Measurements from ENCODE around the gene PGF.

PGF gene

DNA sequence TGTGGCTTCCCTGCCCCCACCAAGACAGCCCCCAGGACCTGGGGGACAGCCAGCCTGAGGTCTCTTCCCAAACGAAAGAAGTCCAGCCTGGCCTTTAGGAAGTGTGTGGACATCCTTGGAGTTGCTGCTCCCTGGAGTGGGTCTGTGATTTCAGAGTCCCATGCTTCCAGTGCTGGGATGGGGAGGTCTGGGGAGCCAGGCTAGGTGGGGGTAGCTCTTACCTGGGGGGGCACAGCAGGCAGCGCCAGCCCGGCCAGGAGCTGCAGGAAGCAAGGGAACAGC lies 509 bp downstream of the PGF start:
- DNase-seq = no peak

DNA sequence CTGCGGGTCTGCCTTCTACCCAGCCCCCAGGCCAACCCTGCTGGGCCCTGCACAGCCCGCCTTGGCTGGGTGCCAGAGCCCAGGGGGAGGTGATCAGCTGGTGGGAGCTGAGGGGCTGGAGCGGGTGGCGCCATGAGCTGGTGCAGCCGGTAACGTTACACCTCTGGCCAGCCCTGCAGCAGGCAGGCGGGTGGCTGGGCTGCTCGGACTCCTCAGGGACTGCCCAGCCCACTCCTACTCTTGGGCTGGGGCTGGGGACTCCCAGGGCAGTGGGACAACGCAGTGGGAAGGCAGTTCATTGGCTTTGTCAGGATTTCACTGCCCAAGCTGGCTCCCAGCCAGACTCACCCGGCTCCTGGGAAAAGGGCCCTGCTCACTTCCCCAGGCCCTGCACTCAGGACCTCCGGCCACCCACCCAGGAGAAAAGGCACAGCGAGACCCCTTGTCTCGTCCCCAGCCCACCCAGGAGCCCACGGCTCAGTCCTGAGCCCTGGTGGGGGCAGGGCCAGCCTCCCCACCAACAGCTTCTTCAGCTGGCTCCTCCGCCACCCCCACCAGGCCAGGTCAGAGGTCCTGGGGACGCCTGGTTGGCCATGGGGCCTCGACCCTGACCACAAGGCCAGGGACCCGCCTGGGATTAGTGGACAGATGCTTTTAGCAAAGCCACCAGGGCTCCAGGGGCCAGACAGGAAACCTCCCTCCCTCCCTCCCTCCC lies 1.0 kb downstream of the PGF start:
- DNase-seq = no peak

DNA sequence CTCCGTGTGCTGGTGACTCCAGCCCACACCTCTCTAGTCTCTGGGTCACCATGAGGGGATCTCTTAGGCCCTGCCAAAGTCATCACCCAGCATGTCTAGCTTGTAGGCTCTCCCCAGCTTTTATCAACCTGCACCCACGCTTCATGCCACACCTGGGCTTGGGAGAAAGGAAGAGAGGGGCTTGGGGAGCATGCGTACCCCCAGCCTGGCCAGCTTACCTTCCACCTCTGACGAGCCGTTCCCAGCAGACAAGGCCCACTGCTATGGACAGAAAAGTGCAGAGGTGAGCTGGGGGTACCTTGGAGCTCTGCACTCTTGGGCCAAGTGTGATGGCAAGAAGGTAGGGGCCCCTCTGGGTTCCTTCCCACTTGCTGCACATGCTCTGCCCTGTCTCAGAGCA lies 1.7 kb downstream of the PGF start:
- DNase-seq = no peak

DNA sequence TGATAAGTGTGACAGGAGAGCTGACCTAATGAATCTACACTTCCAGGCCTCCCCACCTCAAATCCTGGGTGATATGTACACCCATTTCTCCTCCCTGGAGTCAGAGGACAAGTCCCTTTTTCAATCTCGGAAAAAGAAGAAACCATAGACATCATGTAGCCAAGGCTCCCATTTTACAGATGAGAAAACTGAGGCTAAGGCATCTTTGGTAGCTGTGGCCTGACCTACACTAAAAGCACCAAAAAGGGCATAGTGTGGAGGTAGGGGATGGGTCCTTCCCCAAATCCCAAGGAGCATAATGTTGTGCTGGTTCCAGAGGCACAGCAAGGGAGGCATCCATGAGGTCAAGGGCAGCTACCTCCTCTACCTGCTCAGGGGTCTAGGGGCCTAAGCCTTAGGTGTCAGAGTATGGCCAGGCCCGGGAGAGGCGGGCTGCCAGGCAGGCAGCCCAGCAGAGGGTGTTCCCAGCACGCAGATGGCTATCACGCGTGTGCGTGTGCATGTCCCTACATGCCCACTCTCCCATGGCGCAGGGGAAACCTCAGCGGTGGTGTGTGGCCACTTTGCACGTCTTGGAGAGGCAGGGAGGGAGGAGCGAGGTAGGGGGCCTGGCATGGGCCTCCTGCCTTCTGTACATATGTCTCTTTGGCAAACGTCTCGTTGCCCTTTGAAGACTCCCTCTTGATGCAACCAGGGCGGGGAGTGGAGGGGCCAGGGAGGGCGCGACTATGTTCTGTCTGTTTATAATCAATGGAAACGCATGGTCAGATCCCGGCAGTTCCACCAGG lies 2.5 kb downstream of the PGF start:
- DNase-seq = no peak

DNA sequence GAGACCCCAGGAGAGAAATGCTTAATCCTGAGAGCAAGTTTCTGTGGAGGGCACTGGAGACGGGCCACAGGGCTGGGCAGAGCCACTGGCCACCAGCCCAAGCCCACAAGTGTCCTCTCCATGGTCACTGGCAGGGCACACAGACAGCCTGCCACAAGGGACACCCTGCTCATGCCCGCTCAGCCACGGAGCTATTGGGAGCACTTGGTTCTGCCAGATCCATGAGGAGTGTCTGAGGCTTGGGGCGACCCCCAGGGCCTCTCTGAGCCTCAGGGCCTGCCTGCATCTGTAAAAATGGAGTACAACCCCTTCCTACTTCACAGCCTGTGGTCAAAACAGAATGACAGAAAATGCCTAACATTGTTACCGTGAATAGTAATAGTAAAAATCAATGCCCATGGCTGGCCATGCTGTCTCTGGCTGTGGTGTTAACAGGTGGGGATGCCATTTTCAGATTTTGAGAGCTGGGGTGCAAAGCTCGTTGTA lies 3.2 kb downstream of the PGF start:
- DNase-seq = no peak

DNA sequence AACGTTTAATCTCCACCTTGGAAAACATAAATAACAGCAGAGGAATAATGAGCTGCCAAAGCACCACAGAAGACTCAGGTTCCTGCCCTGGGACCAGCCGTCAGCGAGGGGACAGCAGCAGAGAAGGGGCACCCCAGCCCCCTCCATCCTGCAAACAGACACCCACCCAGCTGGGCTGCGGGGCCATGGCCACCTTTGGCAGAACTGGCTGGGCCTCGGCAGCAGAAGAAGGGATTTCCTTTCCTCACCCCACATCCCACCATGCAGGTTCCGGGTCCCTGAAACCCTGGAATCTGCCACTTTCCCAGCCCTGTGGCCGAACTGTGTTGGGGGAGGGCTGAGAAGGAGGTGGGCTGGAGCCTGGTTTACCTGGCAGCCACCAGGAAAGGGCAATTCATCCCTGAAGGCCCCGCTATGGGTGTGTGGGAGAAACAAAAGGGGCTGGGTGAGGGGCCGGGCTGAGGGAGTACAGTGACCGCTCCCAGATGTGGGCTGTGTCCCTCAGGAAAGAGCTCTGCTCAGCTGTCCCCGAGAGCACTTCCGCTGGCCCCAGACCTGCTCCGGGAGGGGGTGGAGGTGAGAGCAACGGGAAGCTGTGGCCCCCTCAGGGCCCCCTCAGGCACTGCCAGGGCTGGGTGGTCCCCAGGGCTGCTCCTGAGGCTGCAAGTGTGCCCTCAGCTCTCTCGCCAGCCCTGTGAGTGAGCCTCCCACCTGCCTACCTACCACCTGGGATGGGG lies 3.8 kb downstream of the PGF start:
- DNase-seq = no peak

DNA sequence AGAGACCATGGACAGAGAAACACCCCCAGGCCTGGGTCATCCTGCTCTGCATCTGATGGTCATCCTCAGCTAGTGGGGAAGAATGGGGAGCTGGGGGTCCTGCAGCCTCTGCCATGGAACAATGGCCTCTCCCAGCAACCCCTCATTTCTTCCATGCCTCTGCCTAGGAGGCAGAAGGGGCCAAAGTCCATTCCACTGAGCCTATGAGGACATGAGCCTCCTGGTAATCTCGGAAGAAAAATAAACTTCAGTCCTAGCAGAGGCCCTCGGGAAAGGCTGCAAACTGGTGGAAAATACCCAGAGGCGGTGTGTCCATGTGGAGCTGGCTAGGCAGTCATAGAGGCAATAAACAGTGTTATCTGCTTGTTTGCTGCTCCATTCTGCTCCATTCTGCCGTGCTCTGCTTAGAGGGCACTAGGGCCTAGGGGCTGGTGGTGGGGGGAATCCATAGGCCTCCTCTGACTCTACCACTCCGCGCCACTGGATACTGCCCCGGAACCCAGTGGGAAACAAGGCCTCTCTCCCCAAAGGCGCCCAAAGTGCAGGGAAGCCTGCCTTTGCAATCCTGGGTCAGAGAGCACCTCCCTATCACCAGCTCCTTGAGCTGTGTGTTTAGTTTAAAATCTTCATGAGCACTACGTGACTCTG lies 4.5 kb downstream of the PGF start:
- no peak for DNase-seq

DNA sequence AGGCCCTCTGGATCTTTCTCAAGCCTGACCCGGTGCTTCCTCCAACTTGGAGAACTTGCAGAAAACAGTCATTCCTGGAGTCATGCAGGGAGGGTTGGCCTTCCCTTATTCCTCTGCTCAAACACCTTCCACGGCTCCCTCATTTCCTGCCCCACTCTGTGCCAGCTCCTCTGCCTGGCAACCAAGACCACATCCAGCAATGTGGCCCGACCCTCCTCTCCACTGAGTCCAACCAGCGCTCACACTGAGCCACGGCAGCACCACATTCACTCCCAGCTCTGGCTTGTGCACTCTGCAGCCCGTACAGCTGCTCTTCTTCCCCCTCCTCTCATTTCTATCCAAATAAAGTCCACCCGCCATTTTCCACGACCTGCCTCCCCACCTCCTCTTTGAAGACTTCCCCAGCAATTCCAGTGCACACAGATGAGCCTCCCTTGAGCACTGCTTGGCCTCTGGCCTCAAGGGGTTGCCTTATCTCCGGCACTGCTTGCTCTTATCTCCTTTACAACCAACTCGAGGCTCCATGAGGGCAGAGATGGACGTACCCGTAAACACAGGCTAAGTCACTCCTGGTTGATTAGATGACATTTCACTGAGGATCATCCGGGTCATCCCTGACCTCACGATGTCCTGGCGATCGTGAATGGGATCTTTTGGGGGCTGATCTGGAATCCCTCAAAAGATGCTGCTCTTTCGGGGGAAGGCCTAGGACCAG lies 5.4 kb downstream of the PGF start:
- no peak for DNase-seq

DNA sequence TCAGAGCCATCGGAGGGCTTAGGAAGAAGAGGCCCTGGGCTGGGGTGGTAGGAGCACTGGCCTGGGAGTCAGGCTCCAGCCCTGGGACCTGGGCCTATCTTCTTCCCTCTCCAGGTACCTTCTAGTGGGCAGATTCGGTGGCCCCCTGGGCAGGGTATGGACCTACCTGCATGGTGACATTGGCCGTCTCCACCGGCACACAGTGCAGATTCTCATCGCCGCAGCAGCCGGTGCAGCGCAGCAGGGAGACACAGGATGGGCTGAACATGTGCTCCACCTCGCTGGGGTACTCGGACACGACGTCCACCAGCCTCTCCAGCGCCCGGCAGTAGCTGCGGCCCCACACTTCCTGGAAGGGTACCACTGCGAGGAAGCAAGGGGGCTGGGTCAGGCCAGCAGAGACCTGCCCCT lies 6.2 kb downstream of the PGF start:
- DNase-seq = no peak

DNA sequence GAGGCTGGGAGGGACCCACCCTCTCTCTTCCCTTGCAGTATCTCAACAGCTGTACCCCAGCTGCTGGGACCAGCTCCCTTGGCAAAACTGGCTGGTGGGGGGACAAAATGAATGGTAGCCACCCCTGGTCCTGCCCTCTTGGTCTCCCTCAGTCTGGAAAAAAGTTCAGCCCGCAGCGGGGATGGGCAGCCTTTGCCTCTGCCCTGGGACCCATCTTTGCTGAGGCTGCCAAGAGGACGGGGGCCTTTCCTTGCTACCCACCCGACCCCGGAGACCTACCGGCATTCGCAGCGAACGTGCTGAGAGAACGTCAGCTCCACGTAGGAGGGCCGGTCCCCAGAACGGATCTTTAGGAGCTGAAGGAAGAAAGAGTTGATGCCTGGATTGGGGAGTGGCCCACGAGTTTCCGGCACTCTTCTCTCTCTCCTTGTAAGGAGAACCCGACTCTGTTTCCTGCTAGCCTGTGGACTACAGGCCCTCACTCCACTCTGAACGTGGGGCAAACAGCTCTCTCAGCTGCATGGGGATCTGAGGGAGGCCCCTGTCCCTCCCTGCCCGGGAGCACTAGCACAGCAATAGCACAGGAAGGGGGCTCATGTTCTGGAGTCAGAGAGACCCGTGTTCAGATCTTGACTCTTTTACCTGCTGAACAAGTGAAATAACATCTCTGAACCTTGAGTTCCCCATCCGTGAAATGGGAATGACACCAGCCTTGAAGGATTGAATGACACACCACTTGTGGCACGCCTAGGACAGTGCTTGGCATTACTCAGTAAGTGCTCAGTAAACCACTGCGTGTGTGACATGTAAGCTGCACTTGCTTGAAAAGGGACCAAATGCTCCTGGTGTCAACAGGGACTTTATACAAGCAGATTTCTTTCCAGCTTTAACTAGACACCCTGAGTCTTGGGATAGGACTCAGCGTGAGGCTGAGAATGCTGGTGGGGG lies 6.9 kb downstream of the PGF start:
- no peak for DNase-seq

DNA sequence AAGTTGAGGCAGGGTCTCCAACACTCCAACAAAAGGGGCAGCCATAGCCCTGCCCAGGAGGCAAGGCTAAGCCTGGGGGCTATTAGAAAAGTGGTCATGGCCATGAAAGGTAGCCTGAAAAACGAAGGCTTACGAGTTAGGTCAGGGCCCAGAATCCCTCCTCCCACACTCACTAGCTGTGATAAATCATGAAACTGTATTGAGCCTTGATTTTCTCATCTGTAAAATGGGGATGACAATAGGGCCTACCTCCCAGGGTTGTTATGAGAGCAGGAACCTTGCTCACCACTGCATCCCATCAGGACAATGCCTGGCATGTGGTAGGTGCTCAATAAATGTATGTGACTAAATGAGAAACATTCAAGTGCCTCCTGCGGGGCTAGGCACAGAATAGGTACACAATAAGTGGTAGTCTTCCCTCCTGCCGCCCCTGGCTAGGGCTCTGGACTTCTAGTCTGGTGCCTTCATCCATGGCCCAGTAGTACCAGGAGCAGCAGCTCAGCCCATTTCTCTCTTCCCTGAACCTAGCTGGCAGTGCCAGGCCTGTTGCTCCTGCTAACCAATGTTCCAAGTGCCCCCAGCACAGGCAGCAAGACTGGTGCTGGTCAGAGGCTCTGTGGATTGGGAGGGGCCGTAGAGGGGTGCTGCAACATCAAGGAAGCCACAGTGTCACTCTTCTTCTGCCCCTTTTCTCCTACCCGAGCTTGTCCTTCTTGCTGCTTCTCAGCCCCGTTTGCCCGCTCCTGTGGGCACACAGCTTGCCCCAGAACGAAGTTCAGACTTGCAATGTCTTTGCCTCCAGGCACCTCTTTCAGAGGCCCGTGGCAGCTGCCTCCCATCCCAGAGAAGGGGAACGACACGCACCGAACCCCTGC lies 7.8 kb downstream of the PGF start:
- DNase-seq = no peak

DNA sequence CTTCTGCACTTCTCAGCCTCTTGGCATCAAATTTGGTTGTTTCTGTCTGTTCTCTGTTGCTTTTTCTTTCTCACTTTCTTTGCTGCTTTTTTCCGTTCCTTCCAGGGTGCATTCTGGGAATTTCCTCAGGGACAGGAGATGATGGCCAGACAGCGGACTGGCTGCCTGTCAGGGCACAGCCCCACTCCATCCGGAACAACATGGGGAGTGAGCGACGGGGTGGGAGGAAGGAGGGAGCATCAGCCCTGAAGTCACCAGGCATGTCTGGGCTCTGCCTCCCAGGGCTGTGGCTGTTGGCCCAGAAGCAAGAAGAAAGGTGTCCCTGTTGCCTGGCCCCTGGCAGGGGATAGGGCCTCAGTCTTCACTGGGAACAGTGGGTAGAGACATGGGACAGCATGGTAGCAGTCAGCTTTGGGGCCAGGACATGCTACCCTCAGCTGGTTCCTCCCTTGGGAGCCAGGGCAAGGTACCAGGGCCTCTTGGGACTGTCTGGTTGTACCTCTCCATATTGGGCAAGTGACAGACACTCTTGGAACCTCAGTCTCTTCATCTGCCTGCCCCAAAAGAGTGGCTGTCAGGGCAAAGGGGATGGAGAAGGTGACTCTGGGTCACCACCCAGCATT lies 8.6 kb downstream of the PGF start:
- no peak for DNase-seq

DNA sequence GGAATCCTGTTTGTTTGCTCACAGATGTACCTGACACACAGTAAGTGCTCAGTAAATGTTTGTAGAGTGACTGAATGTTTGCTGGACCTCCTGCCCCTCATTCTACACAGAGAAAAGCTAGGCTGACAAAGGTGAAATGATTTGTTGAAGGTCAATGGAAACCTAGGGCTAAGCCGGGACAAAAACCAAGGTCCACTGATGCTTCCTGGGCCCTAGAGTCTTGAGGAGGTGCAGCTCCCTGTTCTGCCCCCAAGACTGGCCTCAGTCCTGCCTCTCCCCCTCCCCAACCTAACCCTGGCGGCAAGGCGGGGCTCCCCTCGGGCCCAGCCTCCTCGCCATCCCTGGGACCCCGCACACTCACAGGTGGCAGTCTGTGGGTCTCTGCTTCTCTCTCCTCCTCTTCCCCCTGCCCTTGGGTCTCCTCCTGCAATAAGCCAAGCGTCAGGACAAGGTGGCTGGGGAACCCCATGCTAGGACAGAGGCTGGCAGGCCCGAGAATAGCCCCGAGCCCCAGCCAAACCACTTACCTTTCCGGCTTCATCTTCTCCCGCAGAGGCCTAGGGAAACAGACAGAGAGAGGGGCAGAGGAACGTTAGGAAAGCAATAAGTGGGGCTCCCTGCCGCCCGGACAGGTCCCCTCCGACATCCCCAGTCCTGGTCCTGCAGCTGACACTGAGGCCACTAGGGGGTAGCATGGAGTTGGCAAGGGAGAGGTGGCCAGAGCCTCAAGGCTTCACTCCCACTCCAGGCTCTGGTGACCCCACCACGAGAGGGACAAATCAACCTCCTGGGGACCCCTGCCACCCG lies 9.3 kb downstream of the PGF start:
- peak; percentile 58 for DNase-seq

DNA sequence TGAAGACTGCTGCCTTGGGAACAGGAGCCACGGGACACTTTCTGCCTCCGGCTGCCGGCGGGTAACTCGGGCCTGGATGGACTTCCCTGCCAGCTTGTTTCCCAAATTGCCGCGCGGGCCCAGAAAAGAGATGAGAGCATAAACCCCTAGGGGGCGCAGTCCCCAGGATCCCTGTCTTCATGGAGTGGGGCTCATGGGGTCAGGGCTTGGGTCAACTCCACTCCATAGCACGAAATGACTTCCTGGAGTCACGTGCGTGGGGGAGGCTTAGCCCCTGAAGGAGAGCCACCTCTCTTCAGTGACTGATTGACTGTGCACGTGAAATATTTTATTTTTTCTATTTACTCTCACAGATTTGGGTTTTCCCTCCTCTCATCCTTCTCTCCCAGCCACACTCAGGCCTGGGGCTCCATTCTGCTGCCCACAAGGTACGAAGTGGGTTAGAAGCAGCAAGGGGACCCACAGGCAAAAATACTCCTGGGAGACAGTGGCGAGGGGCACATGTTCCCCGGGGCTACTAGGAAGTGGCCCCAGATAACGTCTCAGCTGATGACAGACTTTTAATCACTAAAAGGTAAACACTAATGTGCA lies 10.0 kb downstream of the PGF start:
- no peak for DNase-seq

DNA sequence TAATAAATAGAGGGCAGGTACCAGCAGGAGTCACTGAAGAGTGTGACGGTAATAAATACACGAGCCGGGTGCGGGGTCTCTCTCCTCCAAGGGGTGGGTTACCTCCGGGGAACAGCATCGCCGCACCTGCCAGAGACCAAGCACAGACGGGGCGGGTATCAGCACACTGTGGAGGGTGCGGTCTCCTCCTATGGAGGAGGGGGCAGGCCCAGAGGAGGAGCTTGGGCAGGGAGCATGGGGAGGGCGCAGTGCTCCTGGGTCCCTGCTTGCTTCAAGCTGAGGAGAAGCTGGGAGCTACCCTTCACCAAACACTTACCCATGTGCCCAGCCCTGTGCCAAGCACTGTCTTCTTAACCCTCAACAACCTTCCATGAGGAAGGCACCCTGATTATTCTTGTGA lies 12.8 kb downstream of the PGF start:
- DNase-seq = no peak

DNA sequence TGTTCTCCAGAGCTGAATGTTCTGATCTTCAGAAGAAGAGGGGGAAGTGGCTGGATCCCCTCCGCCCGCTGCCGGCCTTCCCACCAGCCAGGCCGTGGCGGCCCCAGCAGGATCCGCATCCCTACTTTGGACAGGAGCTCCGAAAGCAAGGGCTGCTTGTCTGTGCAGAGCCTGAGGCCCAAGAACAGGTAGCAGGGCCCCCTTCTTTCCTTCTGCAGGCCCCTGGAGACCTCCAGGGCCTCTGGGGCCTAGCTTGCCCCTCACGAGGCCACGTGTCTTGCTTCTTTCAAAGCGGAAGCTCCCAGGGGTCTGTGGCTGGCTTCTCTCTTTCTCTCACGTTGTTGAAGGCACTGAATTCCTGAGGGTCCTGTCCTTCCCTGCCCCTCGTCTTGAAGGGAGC lies 13.2 kb downstream of the PGF start:
- no peak for DNase-seq

DNA sequence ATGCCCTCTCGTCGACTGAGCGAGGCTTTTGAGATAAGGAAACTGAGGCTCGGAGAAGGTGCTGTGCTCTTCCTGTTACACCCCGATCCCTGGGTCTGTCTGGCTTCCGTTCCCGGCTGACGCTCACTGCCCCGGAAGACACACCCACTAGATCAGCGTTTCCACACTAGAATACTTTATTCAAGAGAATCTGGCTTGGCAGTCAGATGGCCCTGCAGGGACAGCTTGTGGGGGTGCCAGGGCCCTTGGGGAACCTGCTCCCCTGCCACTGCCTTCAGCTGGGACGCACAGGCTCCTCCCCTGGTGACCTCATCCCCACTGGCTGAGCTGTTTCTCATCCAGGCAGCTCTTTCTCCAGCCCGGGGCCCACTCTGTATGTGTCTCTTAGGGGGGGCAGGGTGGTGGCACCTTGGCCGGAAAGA lies 13.7 kb downstream of the PGF start:
- peak; percentile 4 for DNase-seq

DNA sequence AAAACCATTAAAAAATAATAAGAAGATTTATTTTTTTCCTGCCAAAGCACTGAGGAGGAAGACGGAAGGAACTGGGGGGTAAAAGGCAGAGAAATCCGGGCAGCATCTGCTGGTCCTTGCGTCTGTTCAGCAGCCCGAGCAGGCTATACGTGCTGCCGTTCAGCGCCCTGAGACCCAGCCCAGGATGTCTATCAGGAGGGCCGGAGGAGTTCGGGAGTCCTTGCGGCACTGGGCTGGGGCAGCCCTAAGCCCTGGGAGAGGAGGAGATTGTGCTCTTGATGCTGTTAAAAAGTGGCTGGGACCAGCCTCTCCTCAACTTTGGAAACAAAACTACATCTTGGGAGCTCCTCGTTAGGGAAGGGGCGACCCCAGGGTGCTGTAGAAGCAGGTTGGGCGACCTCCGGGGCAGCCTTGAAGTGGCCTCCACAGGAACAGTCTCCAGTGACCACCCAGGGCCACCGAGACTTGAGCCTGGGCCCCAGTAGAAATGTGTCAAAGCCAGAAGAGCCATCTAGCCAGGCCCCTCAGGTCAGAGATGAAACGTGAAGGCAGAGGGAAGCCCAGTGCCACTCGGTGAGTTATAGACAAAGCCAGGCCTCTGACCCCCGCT lies 14.3 kb downstream of the PGF start:
- no peak for DNase-seq
